ENCODE measurements around the gene FAM20C.

The FAM20C gene

DNA sequence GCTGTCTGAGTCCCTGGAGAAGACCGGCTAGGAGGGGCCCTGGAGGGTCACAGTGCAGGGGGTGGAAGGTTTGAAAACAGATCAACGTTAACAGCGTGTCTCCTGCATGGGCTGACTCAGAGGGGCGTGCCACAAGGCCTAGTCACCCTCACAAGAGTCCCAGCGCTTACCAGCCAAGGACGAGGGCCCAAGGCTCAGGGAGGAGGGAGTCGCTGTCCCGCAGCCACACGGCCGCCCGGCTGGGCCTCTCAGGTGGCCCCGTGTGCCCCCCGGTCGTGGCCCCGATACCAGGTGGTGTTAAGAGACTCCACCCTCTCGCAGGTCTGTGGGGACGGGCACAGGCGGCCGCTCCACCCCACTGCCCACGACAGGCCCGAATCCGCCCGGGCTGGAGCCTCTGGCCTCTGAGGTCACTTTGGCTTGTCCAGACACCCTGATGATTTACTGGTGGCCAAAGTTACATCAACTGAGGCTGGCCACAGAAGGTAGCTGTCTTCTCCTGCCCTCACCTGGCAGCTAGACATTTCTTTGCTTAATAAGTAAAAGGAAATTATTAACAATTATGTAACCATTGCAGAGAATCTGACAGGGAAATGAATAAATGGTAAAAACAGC lies 34.0 kb downstream of the FAM20C start:
- no peak for DNase-seq (ENCODE audit: low read depth in 2 of 2)

GRCh38 chr7:227926-228325 lies 35.6 kb downstream of the FAM20C start:
- DNase-seq (ENCODE audit: low read depth in 2 of 2): no peak

DNA sequence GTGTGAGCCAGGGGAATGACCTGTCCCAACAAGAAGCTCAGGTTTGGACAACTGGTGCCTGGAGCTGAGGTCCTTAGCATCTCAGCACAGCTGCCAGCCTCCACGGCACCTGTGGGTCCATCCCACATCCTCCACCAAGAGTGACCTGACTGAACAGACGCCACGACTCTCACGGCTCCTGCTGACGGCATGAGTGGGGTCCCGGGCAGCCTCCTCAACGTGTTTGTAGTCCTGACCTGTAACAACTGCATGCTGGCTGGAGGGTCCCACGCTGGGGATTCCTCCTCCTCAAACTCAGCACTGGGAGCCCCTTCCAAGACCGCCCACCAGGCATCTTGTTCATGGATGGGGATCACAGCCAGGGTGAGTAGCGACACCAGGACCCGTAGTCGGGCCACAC lies 36.2 kb downstream of the FAM20C start:
- DNase-seq (ENCODE audit: low read depth in 2 of 2): no peak

GRCh38 chr7:229184-229964 lies 37.0 kb downstream of the FAM20C start:
- DNase-seq (ENCODE audit: low read depth in 2 of 2): peak; percentile 76 to 78

- DNase-seq (ENCODE audit: low read depth in 2 of 2): no peak
Observed at GRCh38 chr7:230274-230673, 37.9 kb downstream of the FAM20C start.

DNA sequence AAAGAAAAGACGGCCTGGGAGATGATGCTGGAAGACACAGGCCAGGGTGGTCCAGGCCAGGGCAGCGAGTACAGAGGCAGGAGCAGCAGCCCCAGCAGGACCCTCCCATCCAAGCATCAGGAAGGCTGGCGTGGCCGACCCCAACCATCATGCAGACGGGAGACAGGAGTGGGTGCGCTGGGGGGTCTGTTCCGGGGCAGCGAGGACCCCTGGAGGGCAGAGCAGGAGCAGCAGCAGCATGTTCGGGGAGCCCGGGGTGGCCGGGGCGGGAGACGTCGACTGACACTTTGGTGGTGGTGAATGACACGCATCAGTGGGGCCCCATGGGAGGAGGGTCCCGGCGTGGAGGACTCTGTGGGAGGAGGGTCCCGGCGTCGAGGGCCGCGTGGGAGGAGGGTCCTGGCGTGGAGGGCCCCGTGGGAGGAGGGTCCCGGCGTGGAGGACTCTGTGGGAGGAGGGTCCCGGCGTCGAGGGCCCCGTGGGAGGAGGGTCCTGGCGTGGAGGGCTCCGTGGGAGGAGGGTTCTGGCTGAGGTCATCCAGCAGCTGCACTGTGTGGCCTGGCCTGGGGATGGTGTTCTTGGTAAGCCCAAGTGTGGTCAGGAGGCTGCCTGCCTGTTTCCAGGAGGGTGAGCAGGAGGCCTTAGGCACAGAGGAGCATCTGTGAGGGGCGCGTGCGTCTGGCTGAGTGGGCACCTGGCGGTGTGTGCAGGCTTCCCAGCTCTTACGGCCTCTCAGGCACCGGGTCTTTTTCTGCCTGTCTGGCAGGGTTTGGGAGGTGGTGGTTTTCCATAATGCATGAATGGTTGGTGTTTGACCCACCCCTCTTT lies 38.9 kb downstream of the FAM20C start:
- DNase-seq (ENCODE audit: low read depth in 2 of 2): no peak

DNA sequence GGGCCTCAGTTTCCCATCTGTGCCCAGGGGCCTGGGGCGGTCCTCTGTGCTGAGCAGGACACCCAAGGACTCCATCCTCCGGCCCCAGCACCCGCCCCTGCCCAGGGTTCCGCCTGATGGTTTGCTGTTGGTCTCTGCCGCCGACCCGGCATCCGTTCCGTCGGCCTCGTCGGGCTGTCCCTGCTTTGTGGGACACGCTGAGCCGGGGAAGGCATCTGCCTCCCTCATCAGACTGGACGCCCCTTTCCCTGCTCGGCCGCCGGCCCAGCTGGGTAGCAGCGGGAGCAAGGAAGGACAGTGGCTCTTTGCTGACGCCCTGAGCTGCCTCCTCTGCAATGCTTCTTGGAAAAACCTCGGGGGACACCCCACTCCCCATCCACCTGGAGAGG lies 39.5 kb downstream of the FAM20C start:
- no peak for DNase-seq (ENCODE audit: low read depth in 2 of 2)

- DNase-seq (ENCODE audit: low read depth in 2 of 2): peak in 1 of 2 experiments; percentile 3
Observed at GRCh38 chr7:232410-233248, 40.3 kb downstream of the FAM20C start.

DNA sequence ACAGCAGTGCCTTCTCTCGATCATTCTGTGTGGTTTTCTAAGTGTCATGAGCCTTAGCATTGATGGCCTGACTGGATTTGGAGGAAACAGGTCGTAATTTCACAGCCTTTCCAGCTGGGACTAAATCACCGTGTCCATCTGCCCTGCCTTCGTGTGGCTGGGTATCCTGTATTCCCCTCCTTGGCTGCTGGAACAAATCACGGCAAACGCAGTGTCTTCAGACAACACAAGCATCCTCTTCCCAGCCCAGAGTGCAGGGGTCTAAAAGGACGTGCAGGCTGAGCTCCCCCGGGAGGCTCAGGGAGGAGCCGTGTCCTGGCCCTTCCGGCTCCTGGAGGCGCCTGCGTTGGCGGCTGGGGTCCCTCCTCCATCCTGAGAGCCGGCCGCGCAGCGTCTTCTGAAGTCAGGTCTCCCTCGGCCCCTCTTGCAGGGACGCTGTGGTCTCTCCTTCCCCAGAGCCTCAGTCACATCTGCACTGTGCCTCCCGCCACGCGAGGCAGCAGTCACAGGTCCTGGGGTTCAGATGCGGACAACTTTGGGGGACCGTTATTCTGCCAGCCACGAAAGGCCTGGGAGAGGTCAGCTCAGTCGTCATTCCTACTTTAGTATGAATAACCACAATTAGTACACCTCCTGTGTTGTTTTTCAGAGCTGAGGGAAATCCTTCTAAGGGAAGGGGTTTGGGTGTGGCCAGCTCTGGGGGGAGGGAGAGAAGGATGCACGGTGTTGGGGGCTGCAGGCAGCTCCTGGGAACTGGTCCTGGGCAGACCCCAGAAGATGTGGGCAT lies 41.1 kb downstream of the FAM20C start:
- no peak for DNase-seq (ENCODE audit: low read depth in 2 of 2)

DNA sequence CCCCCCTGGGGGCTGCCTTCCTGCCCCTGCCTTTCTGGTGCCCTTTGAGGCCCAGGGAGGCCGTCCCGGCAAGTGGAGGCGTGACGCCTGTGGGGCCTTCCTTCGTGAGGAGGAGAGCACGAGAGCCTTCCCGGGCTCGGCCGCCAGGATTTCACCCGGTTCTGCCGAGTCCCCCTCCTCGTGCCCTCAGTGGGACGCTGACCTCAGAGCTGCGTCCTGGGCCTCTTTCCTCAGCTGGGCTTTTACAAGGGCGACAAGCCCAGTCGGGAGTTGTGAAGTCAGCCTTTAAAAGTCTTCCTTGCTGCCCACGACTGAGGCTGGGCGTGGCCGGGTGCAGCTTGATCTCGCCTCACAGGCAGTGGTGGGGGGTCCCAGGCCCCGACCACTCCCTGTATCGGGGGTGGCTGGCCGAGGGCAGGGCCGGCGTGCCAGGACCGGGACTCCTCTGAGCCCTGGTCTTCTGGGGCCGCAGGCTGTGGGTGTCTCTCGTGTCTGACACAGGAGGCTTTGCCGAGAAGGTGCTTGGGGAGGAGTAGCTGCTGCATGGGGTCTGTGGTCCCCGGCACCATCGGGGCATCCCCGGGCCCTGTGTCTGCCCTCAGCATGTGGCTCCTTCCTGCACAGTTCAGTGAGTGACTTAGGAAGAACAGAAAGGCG lies 41.8 kb downstream of the FAM20C start:
- DNase-seq (ENCODE audit: low read depth in 2 of 2): no peak

DNA sequence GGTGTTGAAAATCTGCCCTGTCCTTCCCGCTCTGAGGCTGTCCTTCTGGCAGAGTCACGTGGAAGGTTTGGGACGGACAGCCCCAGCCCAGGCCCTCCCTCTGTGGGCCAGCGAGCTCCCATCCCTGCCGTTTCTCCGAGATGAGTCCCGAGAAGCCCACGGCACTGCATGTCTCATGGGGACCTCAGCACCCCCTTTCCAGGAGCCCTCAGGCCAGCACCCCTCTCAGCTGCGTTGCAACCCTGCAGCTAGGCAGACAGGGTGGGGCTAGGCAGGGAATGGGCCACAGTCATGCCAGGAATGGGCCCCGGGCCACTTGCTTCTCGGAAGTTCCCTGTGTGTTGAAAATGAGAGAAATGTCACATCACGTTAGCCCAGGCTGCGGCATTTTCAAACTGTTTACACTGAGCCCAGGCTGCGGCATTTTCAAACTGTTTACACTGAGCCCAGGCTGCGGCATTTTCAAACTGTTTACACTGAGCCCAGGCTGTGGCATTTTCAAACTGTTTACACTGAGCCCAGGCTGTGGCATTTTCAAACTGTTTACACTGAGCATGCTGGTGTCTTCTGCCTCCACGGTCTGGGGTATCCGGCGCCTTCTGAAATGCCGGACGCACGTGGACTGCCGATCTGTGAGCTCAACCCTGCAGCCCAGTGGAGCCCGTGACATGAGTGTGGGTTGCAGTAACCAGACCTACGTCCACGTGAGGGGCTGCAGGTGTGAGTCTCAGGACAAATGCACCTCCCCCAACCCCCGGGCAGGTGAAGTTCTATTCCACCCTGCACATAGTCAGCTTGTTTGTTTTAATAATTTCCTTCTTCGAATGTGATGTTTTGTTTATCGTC lies 42.6 kb downstream of the FAM20C start:
- DNase-seq (ENCODE audit: low read depth in 2 of 2): no peak

DNA sequence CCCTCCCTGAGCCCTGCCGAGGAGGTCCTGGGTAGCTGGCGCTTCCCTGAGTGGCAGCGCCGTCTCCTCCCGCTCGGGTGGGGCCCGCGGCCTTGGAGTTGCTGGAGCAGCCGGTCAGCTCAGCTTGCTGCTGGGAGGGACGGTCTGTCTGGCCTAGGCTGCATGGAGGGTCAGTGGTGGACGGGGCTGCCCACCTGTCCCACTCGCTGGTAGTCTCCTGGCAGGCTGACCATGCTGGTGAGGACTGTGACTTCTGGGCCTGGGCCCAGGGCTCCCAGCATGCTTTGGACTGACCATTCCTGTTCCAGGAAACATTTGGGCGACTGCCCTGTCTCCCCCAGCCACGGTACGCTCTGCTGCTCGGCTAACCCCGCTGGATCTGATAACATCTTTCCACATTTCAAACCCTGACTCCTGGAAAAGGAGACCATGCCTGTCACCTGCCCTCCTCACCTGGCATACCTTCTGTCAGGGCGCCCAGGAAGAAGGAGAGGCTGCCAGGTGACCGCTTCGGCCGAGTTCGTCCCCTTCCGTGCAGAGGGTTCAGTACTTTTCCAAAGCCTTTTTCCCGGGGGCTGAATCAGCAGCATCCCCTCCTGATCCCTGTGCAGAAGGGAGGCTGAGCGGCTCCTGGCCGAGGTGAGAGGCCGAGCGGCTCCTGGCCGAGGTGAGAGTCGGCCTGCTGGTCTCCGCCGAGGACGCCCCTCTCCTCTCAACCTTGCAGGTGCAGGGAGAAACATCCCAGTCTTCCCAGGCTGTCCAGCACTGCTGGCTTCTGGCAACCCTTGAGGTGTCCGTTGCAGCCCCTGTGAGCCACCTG lies 43.4 kb downstream of the FAM20C start:
- no peak for DNase-seq (ENCODE audit: low read depth in 2 of 2)

DNA sequence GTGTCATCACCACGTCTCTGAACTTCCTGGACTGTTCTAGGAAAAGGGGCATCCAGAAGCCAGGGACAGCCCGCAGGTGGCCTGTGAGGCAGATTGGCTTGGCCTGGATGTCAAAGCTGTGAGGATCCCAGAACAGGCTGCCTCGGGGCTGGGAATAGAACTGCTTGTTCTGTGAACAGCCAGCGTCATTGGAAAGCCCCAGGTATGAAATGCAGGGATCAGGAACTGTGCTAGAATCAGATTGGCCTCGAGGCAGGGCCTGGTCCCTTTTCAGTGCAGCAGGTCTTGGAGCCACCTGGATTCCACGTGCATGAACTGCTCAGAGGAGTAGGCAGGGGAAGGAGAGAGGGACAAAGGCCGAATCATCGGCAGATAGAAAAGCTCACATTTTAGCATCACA lies 44.6 kb downstream of the FAM20C start:
- no peak for DNase-seq (ENCODE audit: low read depth in 2 of 2)

DNA sequence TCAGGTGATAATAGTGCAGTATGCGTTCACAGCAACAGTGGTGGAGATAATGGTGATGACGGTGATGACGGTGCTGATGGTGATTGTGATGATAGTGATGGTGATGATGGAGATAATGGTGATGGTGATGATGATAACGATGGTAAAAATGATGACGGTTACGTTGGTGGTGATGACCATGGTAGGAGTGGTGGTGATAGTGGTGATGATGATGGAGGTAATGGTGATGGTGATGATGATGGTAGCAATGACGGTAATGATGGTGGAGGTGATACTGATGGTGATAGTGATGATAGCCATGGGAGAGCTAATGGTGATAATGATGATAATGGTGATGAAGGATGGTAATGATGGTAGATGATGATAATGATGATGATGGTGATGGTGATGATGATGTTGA lies 45.0 kb downstream of the FAM20C start:
- DNase-seq (ENCODE audit: low read depth in 2 of 2): no peak

GRCh38 chr7:240146-240676 lies 47.8 kb downstream of the FAM20C start:
- DNase-seq (ENCODE audit: low read depth in 2 of 2): no peak

- no peak for DNase-seq (ENCODE audit: low read depth in 2 of 2)
Observed at GRCh38 chr7:240887-241421, 48.6 kb downstream of the FAM20C start.

- no peak for DNase-seq (ENCODE audit: low read depth in 2 of 2)
Observed at GRCh38 chr7:241513-241912, 49.1 kb downstream of the FAM20C start.
